Neural cell (in vitro differentiated cells): ENCODE data around the gene UNC93B1. TPM values are rescaled to one million over a fixed set of nuclear protein-coding genes. Genes with fewer than 3 reads are reported as not detected.

Experiments used
- H2AFZ ChIP-seq: fragments of 200-600, 300-800 bp; sonication (generic), shearing (Covaris generic); 2 replicates; pipeline ENCODE4 v1.6.0; 2014; ENCODE audit warnings: low read depth, mild to moderate bottlenecking, antibody characterized with exemption, low read length, moderate library complexity
- H3F3A ChIP-seq: fragments of 200-600 bp; shearing (Covaris generic); 2 replicates; pipeline ENCODE4 v1.6.1; 2016; ENCODE audit warnings: mild to moderate bottlenecking, moderate library complexity, mixed read lengths, antibody characterized with exemption, low read length; ENCODE audit not compliant: insufficient read depth, poor library complexity, severe bottlenecking
- H3K27ac ChIP-seq: fragments of 200-600, 300-800 bp; sonication (generic), shearing (Covaris generic); 2 replicates; pipeline ENCODE4 v1.5.1; 2014; ENCODE audit warnings: mild to moderate bottlenecking, low read length, moderate library complexity
- H3K27me3 ChIP-seq: fragments of 300-800, 200-600 bp; sonication (generic), shearing (Covaris generic); 2 replicates; pipeline ENCODE4 v1.6.0; 2014; ENCODE audit warnings: mild to moderate bottlenecking, low read depth, low read length, moderate library complexity; ENCODE audit not compliant: insufficient read depth
- H3K36me3 ChIP-seq: fragments of 300-800, 200-600 bp; sonication (generic), shearing (Covaris generic); 2 replicates; pipeline ENCODE4 v1.5.1; 2014; ENCODE audit warnings: mild to moderate bottlenecking, antibody characterized with exemption, low read length, moderate library complexity; ENCODE audit not compliant: insufficient read depth
- H3K4me2 ChIP-seq: fragments of 300-800, 200-600 bp; sonication (generic), shearing (Covaris generic); 2 replicates; pipeline ENCODE4 v1.6.0; 2014; ENCODE audit warnings: mild to moderate bottlenecking, low read length
- H3K4me3 ChIP-seq: fragments of 300-800, 200-600 bp; sonication (generic), shearing (Covaris generic); 2 replicates; pipeline ENCODE4 v1.5.1; 2014; ENCODE audit warnings: mild to moderate bottlenecking, low read length, moderate library complexity
- H3K79me2 ChIP-seq: fragments of 200-600 bp; shearing (Covaris generic); replicated peaks from 2 replicates; pipeline ENCODE4 v1.6.0; 2014; ENCODE audit warnings: mild to moderate bottlenecking, low read length, moderate library complexity; ENCODE audit not compliant: insufficient read depth
- H3K9ac ChIP-seq: fragments of 300-800, 200-600 bp; sonication (generic), shearing (Covaris generic); 2 replicates; pipeline ENCODE4 v1.6.1; 2016; ENCODE audit warnings: mild to moderate bottlenecking, low read length, mixed read lengths
- H3K9me2 ChIP-seq: fragments of 200-600 bp; shearing (Covaris generic); 2 replicates; pipeline ENCODE4 v1.6.1; 2016; ENCODE audit warnings: mild to moderate bottlenecking, low read length, mixed read lengths; ENCODE audit not compliant: insufficient read depth
- H3K9me3 ChIP-seq: fragments of 200-600, 300-800 bp; sonication (generic), shearing (Covaris generic); 2 replicates; pipeline ENCODE4 v1.6.1; 2016; ENCODE audit warnings: mild to moderate bottlenecking, mixed run types, low read length, moderate library complexity, mixed read lengths
- H4K20me1 ChIP-seq: fragments of 200-600 bp; shearing (Covaris generic); 2 replicates; pipeline ENCODE4 v1.6.1; 2016; ENCODE audit warnings: mild to moderate bottlenecking, mixed run types; ENCODE audit not compliant: insufficient read depth
- CTCF ChIP-seq: fragments of 450-650 bp; IDR thresholded peaks from 2 replicates; pipeline ENCODE4 v1.5.1; 2014; ENCODE audit warnings: antibody characterized with exemption, mild to moderate bottlenecking, moderate library complexity; ENCODE audit not compliant: poor library complexity, severe bottlenecking
- EP300 ChIP-seq: fragments of 450-650 bp; conservative IDR thresholded peaks from 2 replicates; pipeline ENCODE4 v1.6.1; 2014; ENCODE audit warnings: antibody characterized with exemption, mild to moderate bottlenecking, moderate library complexity; ENCODE audit not compliant: poor library complexity, severe bottlenecking
- EZH2 ChIP-seq: fragments of 200-600, 300-800 bp; shearing (Covaris generic), sonication (generic); IDR thresholded peaks from 2 replicates; pipeline ENCODE4 v1.6.1; 2014; ENCODE audit warnings: antibody characterized with exemption, low read length, borderline replicate concordance, mild to moderate bottlenecking; ENCODE audit not compliant: insufficient read depth, poor library complexity, severe bottlenecking
- MXI1 ChIP-seq: fragments of 450-650 bp; conservative IDR thresholded peaks from 2 replicates; pipeline ENCODE4 v1.6.1; 2014; ENCODE audit warnings: antibody characterized with exemption, mild to moderate bottlenecking; ENCODE audit not compliant: poor library complexity, severe bottlenecking
- POLR2AphosphoS5 ChIP-seq: IDR thresholded peaks from 2 replicates; pipeline ENCODE4 v1.6.1; 2012
- RAD21 ChIP-seq: fragments of 450-650 bp; conservative IDR thresholded peaks from 2 replicates; pipeline ENCODE4 v1.6.1; 2014; ENCODE audit warnings: antibody characterized with exemption, mild to moderate bottlenecking, moderate library complexity
- SMC3 ChIP-seq: fragments of 450-650 bp; conservative IDR thresholded peaks from 2 replicates; pipeline ENCODE4 v1.6.1; 2014; ENCODE audit warnings: antibody characterized with exemption, mild to moderate bottlenecking, moderate library complexity; ENCODE audit not compliant: poor library complexity
- TAF1 ChIP-seq: IDR thresholded peaks from 2 replicates; pipeline ENCODE4 v1.6.1; 2012; ENCODE audit warnings: low read depth
- polyA plus RNA-seq: library from polyadenylated mRNA; depleted of rRNA; stranded (reverse); fragments of >200 nt; gene quantifications from 2 replicates; pipeline ENCODE4 v1.2.3, GENCODE V29; 2014
- TF ChIP-seq, protein P1 (sequence below): IDR thresholded peaks from 2 replicates; pipeline ENCODE4 v1.6.1; 2012; ENCODE audit warnings: borderline replicate concordance

Gene UNC93B1
- polyA plus RNA-seq, 1 donor from 2014 or later = 0.19 TPM

DNA sequence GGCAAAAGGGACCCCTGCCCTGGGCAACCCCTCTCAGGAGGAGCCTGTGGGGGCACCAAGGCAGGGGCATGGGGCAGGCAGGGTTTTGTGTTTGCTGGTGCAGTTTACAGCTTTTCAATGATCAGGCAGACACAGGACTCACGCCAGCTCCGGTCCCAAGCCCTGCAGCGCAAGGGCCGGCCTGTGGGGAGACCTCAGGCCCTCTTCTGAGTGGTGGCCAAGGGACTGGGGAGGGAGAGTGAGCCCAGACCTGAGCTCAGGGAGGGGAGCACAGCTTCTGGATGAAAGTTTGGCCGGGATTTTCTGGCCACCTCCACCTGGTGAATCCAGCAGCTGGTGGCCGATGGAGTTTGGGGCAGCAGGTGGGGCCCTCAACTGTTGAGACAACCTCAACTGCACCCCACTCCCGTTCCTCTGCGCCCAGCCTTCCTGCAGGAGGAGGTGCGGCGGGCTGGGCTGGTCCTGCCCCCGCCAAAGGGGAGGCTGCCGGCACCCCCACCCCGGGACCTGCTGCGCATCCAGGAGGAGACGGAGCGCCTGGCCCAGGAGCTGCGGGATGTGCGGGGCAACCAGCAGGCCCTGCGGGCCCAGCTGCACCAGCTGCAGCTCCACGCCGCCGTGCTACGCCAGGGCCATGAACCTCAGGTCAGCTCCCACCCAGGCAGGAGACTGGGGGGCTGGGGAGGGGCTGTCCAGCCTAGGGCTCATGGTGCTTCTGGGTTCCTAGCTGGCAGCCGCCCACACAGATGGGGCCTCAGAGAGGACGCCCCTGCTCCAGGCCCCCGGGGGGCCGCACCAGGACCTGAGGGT, 38.5 kb upstream of the UNC93B1 start:
- Histone ChIP-seq H3K79me2 (no peaks in the 10 kb centered on the region), H3K27ac (no peak overlapping the region), H3K9me3 (no peaks in the 10 kb centered on the region), H2AFZ (no peak overlapping the region), H3K4me2 (no peak overlapping the region), H3K9ac (no peak overlapping the region), H3K27me3 (no peaks in the 10 kb centered on the region), H4K20me1 (no peaks in the 10 kb centered on the region), H3K36me3 (no peaks in the 10 kb centered on the region), H3K9me2 (no peaks in the 10 kb centered on the region), H3F3A (no peaks in the 10 kb centered on the region), H3K4me3 (no peak overlapping the region)
- TF ChIP-seq CTCF = no peak
- TF ChIP-seq MXI1 = no peak
- TF ChIP-seq, protein P1, sequence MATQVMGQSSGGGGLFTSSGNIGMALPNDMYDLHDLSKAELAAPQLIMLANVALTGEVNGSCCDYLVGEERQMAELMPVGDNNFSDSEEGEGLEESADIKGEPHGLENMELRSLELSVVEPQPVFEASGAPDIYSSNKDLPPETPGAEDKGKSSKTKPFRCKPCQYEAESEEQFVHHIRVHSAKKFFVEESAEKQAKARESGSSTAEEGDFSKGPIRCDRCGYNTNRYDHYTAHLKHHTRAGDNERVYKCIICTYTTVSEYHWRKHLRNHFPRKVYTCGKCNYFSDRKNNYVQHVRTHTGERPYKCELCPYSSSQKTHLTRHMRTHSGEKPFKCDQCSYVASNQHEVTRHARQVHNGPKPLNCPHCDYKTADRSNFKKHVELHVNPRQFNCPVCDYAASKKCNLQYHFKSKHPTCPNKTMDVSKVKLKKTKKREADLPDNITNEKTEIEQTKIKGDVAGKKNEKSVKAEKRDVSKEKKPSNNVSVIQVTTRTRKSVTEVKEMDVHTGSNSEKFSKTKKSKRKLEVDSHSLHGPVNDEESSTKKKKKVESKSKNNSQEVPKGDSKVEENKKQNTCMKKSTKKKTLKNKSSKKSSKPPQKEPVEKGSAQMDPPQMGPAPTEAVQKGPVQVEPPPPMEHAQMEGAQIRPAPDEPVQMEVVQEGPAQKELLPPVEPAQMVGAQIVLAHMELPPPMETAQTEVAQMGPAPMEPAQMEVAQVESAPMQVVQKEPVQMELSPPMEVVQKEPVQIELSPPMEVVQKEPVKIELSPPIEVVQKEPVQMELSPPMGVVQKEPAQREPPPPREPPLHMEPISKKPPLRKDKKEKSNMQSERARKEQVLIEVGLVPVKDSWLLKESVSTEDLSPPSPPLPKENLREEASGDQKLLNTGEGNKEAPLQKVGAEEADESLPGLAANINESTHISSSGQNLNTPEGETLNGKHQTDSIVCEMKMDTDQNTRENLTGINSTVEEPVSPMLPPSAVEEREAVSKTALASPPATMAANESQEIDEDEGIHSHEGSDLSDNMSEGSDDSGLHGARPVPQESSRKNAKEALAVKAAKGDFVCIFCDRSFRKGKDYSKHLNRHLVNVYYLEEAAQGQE = no peak
- no peak for TF ChIP-seq EP300
- no peak for TF ChIP-seq POLR2AphosphoS5
- TF ChIP-seq EZH2 = no peak
- no peak for TF ChIP-seq RAD21

GRCh38 chr11:68041617-68042218, 37.8 kb upstream of the UNC93B1 start:
- Histone ChIP-seq H3K9me2 (no peaks in the 10 kb centered on the region), H3K9ac (no peak overlapping the region), H3K4me3 (no peak overlapping the region), H2AFZ (no peak overlapping the region), H3F3A (no peaks in the 10 kb centered on the region), H3K9me3 (no peaks in the 10 kb centered on the region), H3K27me3 (no peaks in the 10 kb centered on the region), H3K27ac (no peak overlapping the region), H3K36me3 (no peaks in the 10 kb centered on the region), H3K4me2 (no peak overlapping the region), H4K20me1 (no peaks in the 10 kb centered on the region), H3K79me2 (no peaks in the 10 kb centered on the region)
- TF ChIP-seq, protein P1 = no peak
- TF ChIP-seq POLR2AphosphoS5 (no peak), SMC3 (no peak), RAD21 (no peak), EZH2 (no peak), TAF1 (no peak), EP300 (no peak), MXI1 (no peak), CTCF (no peak)
